A673 (cell line): ENCODE data around the gene UST. TPM values are rescaled to one million over a fixed set of nuclear protein-coding genes. Genes with fewer than 3 reads are reported as not detected.

Experiments
- BruUV-seq: library from RNA; stranded (reverse); fragments of 400-500 nt; replicated peaks from 2 replicates; lab custom pipeline; 2021; lab: Mats Ljungman, UMichigan
- CTCF ChIA-PET: fragments of 300-600 bp; sonication (Branson Sonifier 250); formaldehyde crosslinking; loops from one replicate; lab custom pipeline; 2022; ENCODE audit warnings: antibody characterized with exemption; lab: Charles Lee
- POLR2A ChIA-PET: fragments of 300-600 bp; sonication (Branson Sonifier 250); formaldehyde crosslinking; loops from one replicate; lab custom pipeline; 2022; ENCODE audit warnings: antibody characterized with exemption; ENCODE audit not compliant: low non-redundant PET; lab: Charles Lee
- DNase-seq: peaks from one replicate; pipeline ENCODE4 v3.0.0-alpha.2; 2015; ENCODE audit warnings: low spot score
- H3K27ac ChIP-seq: fragments of 200-600 bp; sonication (generic); 2 replicates; pipeline ENCODE4 v1.5.1; 2016; ENCODE audit warnings: mixed run types, low read depth, mild to moderate bottlenecking, mixed read lengths, antibody characterized with exemption, low read length; ENCODE audit not compliant: poor library complexity, severe bottlenecking
- H3K27me3 ChIP-seq: fragments of 200-600 bp; sonication (generic); replicated peaks from 2 replicates; pipeline ENCODE4 v1.6.1; 2017; ENCODE audit warnings: mixed run types, low read depth, mild to moderate bottlenecking, mixed read lengths, antibody characterized with exemption, low read length; ENCODE audit not compliant: insufficient read depth, poor library complexity
- H3K36me3 ChIP-seq: fragments of 200-600 bp; sonication (generic); 2 replicates; pipeline ENCODE4 v1.6.1; 2016; ENCODE audit warnings: mixed run types, mild to moderate bottlenecking, mixed read lengths, antibody characterized with exemption, low read length; ENCODE audit not compliant: insufficient read depth, poor library complexity, severe bottlenecking
- H3K4me1 ChIP-seq: fragments of 200-600 bp; sonication (generic); 2 replicates; pipeline ENCODE4 v1.6.1; 2017; ENCODE audit warnings: mixed run types, mild to moderate bottlenecking, mixed read lengths, antibody characterized with exemption, low read length; ENCODE audit not compliant: insufficient read depth, poor library complexity, severe bottlenecking
- H3K4me3 ChIP-seq: fragments of 200-600 bp; sonication (generic); 2 replicates; pipeline ENCODE4 v1.5.1; 2016; ENCODE audit warnings: low read depth, mixed run types, mild to moderate bottlenecking, mixed read lengths, low read length; ENCODE audit not compliant: poor library complexity, severe bottlenecking
- H3K9me3 ChIP-seq: fragments of 200-600 bp; sonication (generic); 2 replicates; pipeline ENCODE4 v1.6.1; 2016; ENCODE audit warnings: mixed run types, low read depth, mild to moderate bottlenecking, mixed read lengths, antibody characterized with exemption, low read length; ENCODE audit not compliant: poor library complexity, severe bottlenecking
- CTCF ChIP-seq: fragments of 300-800, 200-600 bp; sonication (generic); conservative IDR thresholded peaks from 2 replicates; pipeline ENCODE4 v1.5.1; 2017; ENCODE audit warnings: low read depth, mild to moderate bottlenecking, antibody characterized with exemption, low read length, moderate library complexity, mixed read lengths
- EZH2 ChIP-seq: fragments of 200-600 bp; sonication (generic); IDR thresholded peaks from 2 replicates; pipeline ENCODE4 v1.6.1; 2017; ENCODE audit warnings: borderline replicate concordance, low read depth, mild to moderate bottlenecking, mixed read lengths, antibody characterized with exemption, low read length; ENCODE audit not compliant: poor library complexity, severe bottlenecking
- intact Hi-C: fragments of 100-400 bp; cut with micrococcal nuclease; formaldehyde crosslinking; loops from one replicate; pipeline ENCODE4 v1.10.0; 2022; ENCODE audit not compliant: unreplicated experiment
- total RNA-seq: library from RNA; stranded (reverse); gene quantifications from 2 replicates; pipeline ENCODE4 v1.2.3, GENCODE V29; 2021

Gene UST
- total RNA-seq, 1 experiment from 2014 or later = 1.5 TPM

DNA sequence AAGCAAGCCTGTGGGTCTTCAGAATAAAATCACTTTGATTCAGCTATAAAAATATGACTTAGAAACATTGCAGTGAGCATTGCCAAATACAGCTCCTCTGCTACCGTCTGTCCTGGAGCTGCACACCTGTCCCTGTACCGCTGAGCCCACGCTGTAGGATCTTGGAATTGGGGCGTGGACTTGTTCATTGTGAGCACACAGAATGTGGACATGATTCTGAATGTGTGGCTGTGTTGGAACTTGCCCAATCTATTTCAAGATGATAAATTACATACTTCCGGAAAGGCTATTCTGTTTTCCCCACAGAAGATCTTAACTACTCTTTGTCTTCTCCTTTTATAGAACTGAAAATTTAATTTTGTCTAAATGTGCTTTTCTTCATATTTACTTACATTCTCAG, 107.3 kb downstream of the UST start:
- ChIA-PET POLR2A (no interaction called here), CTCF (no interaction called here)
- Histone ChIP-seq H3K36me3 (no peaks in the 10 kb centered on the region), H3K4me1 (no peaks in the 10 kb centered on the region), H3K4me3 (no peak overlapping the region), H3K27ac (no peak overlapping the region), H3K9me3 (no peaks in the 10 kb centered on the region), H3K27me3 (no peaks in the 10 kb centered on the region)
- TF ChIP-seq CTCF (no peak), EZH2 (no peak)
- DNase-seq = no peak
- BruUV-seq = no TSS peak
- intact Hi-C loops = no loop called here

GRCh38 chr6:148854992-148855391, 108.2 kb downstream of the UST start:
- intact Hi-C loops = no loop called here
- ChIA-PET POLR2A (no interaction called here), CTCF (no interaction called here)
- Histone ChIP-seq H3K4me3 (no peak overlapping the region), H3K36me3 (no peaks in the 10 kb centered on the region), H3K4me1 (no peaks in the 10 kb centered on the region), H3K9me3 (no peaks in the 10 kb centered on the region), H3K27me3 (no peaks in the 10 kb centered on the region), H3K27ac (no peak overlapping the region)
- no TSS peak for BruUV-seq
- TF ChIP-seq CTCF = no peak
- TF ChIP-seq EZH2 = no peak
- DNase-seq = peak; percentile 39

GRCh38 chr6:148855744-148856143, 108.9 kb downstream of the UST start:
- CTCF ChIA-PET = no interaction called here
- H3K36me3 ChIP-seq = no peaks in the 10 kb centered on the region
- no peak overlapping the region for H3K4me3 ChIP-seq
- H3K4me1 ChIP-seq = no peaks in the 10 kb centered on the region
- H3K27me3 ChIP-seq = no peaks in the 10 kb centered on the region
- POLR2A ChIA-PET = no interaction called here
- no TSS peak for BruUV-seq
- no peaks in the 10 kb centered on the region for H3K9me3 ChIP-seq
- DNase-seq = no peak
- intact Hi-C loops = no loop called here
- H3K27ac ChIP-seq = no peak overlapping the region
- TF ChIP-seq EZH2 (no peak), CTCF (no peak)
